NT2/D1 (cell line): Measurements from ENCODE around the gene C15orf61.

Experiments used
- DNase-seq: peaks from one replicate; pipeline ENCODE4 v3.0.0-alpha.2; 2011; ENCODE audit warnings: low read depth, low spot score
- H3K27me3 ChIP-seq: 2 replicates; pipeline ENCODE4 v1.6.0; 2011; ENCODE audit warnings: mild to moderate bottlenecking; ENCODE audit not compliant: insufficient read length, insufficient read depth
- H3K36me3 ChIP-seq: 2 replicates; pipeline ENCODE4 v1.6.1; 2011; ENCODE audit warnings: mild to moderate bottlenecking, low read length, mixed read lengths; ENCODE audit not compliant: insufficient read depth, insufficient read length
- H3K4me1 ChIP-seq: 2 replicates; pipeline ENCODE4 v1.5.1; 2011; ENCODE audit not compliant: insufficient read depth, insufficient read length
- H3K4me3 ChIP-seq: 2 replicates; pipeline ENCODE4 v1.5.1; 2011; ENCODE audit warnings: low read depth; ENCODE audit not compliant: insufficient read length
- H3K9ac ChIP-seq: 2 replicates; pipeline ENCODE4 v1.6.0; 2011; ENCODE audit warnings: low read depth; ENCODE audit not compliant: insufficient read length
- H3K9me3 ChIP-seq: 2 replicates; pipeline ENCODE4 v1.5.1; 2011; ENCODE audit warnings: mild to moderate bottlenecking, low read length; ENCODE audit not compliant: insufficient read depth
- SUZ12 ChIP-seq: IDR thresholded peaks from 2 replicates; pipeline ENCODE4 v1.6.1; 2011; ENCODE audit not compliant: insufficient read length, insufficient read depth; ENCODE audit errors: extremely low read depth
- YY1 ChIP-seq: IDR thresholded peaks from 2 replicates; pipeline ENCODE4 v1.6.1; 2011; ENCODE audit not compliant: insufficient read length, insufficient read depth
- ZNF274 ChIP-seq: IDR thresholded peaks from 2 replicates; pipeline ENCODE4 v1.6.1; 2011; ENCODE audit warnings: mild to moderate bottlenecking, low read depth, low read length

The C15orf61 gene

GRCh38 chr15:67564021-67564967 is 43.4 kb downstream of the C15orf61 start:
- no peaks in the 10 kb centered on the region for H3K9me3 ChIP-seq
- H3K36me3 ChIP-seq = no peaks in the 10 kb centered on the region
- no peaks in the 10 kb centered on the region for H3K27me3 ChIP-seq
- H3K4me3 ChIP-seq = no peak overlapping the region
- no peak overlapping the region for H3K9ac ChIP-seq
- DNase-seq = no peak
- TF ChIP-seq YY1 (no peak), ZNF274 (no peak), SUZ12 (no peak)
- no peaks in the 10 kb centered on the region for H3K4me1 ChIP-seq

GRCh38 chr15:67564968-67565345 is 44.0 kb downstream of the C15orf61 start:
- H3K27me3 ChIP-seq = no peaks in the 10 kb centered on the region
- no peak for TF ChIP-seq YY1
- TF ChIP-seq SUZ12 = no peak
- TF ChIP-seq ZNF274 = no peak
- H3K36me3 ChIP-seq = no peaks in the 10 kb centered on the region
- no peaks in the 10 kb centered on the region for H3K4me1 ChIP-seq
- H3K9me3 ChIP-seq = no peaks in the 10 kb centered on the region
- H3K4me3 ChIP-seq = no peak overlapping the region
- no peak overlapping the region for H3K9ac ChIP-seq
- DNase-seq = no peak

- Histone ChIP-seq H3K9me3 (no peaks in the 10 kb centered on the region), H3K9ac (no peak overlapping the region), H3K36me3 (no peaks in the 10 kb centered on the region), H3K27me3 (no peaks in the 10 kb centered on the region), H3K4me3 (no peak overlapping the region), H3K4me1 (no peaks in the 10 kb centered on the region)
- DNase-seq = no peak
- TF ChIP-seq ZNF274 = no peak
- no peak for TF ChIP-seq SUZ12
- no peak for TF ChIP-seq YY1
Measured at GRCh38 chr15:67569668-67570067, 48.7 kb downstream of the C15orf61 start.

GRCh38 chr15:67570875-67571647 is 50.1 kb downstream of the C15orf61 start:
- no peaks in the 10 kb centered on the region for H3K27me3 ChIP-seq
- H3K4me3 ChIP-seq = no peak overlapping the region
- no peak overlapping the region for H3K9ac ChIP-seq
- TF ChIP-seq YY1 = no peak
- no peak for TF ChIP-seq ZNF274
- no peak for TF ChIP-seq SUZ12
- H3K4me1 ChIP-seq = no peaks in the 10 kb centered on the region
- no peak for DNase-seq
- H3K36me3 ChIP-seq = no peaks in the 10 kb centered on the region
- no peaks in the 10 kb centered on the region for H3K9me3 ChIP-seq

GRCh38 chr15:67571648-67572415 is 50.9 kb downstream of the C15orf61 start:
- Histone ChIP-seq H3K27me3 (no peaks in the 10 kb centered on the region), H3K4me1 (no peaks in the 10 kb centered on the region), H3K4me3 (no peak overlapping the region), H3K9ac (no peak overlapping the region), H3K36me3 (no peaks in the 10 kb centered on the region), H3K9me3 (no peaks in the 10 kb centered on the region)
- TF ChIP-seq SUZ12 (no peak), ZNF274 (no peak), YY1 (no peak)
- DNase-seq = no peak

- Histone ChIP-seq H3K27me3 (no peaks in the 10 kb centered on the region), H3K36me3 (no peaks in the 10 kb centered on the region), H3K9ac (no peak overlapping the region), H3K4me3 (no peak overlapping the region), H3K9me3 (no peaks in the 10 kb centered on the region), H3K4me1 (no peaks in the 10 kb centered on the region)
- DNase-seq = no peak
- TF ChIP-seq YY1 = no peak
- no peak for TF ChIP-seq ZNF274
- no peak for TF ChIP-seq SUZ12
Measured at GRCh38 chr15:67573194-67573593, 52.3 kb downstream of the C15orf61 start.
